ENCODE results near the gene EGFR.

The EGFR gene

DNA sequence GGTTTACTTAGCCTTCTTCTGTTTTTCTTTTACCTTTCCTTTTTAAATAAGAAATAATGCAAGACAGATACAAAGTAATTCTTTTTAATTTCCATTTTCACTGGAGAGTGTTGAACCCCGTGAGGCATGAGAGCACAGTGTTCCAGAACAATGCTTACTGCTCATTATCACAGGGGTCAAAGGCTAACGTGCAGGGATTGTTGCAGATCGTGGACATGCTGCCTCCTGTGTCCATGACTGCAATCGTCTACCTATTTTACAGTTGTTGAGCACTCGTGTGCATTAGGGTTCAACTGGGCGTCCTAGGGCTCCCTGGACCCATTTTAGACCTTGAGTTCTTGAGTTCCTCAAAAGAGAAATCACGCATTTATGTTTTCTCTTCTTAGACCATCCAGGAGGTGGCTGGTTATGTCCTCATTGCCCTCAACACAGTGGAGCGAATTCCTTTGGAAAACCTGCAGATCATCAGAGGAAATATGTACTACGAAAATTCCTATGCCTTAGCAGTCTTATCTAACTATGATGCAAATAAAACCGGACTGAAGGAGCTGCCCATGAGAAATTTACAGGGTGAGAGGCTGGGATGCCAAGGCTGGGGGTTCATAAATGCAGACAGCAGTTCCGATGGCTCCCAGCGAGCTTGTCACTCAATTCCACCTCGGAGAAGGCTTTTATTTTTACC lies 124.2 kb downstream of the EGFR start:
- no peak for DNase-seq (ENCODE audit: extremely low read depth in 1 of 2, low read depth in 1 of 2)

DNA sequence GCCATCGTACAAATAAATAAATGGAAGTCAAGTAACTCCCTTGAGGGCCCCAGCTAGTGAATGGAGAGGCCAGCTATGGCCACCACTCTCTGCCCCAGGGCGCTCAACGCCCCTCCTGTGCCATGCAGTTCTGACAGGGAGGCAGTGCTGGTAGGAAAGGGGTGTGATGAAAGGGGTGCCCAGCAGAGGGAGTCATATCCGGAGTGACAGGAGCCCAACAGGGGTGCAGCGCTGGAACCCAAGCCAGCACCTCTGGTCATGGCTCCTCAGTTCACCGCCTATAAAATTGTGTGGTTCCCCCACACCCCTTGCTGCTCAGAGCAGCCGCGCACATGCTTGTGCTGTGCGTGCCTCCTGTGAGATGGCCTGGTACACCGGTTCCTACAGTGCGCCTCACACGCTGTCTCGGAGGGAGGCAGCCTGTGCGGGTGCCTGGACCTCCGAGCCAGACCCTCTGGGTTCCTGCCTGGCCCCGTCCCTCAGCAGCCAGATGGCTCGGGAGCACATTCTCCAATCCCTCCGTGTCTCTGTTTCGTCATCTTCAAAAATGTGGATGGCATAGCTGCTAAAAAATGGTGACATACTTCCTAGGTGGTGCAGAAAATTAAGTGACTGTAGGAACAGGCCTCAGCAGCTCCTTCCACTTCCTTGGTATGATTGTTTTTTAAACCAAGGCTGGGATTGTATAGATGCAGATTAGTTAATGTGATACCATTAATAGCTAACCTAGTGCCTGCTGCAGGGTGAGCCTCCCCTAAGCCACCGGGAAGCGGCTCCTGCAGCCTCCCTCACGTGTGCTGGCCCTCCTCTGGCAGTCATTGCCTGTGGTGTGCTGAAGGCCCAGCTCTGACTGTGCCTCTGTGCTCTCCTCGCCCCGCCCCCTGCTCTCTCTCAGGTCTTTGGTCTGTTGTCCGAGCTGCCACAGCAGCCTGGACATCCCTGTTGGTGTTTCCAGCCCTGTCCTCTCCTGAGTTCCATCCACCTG lies 125.8 kb downstream of the EGFR start:
- DNase-seq (ENCODE audit: extremely low read depth in 1 of 2, low read depth in 1 of 2) = no peak

DNA sequence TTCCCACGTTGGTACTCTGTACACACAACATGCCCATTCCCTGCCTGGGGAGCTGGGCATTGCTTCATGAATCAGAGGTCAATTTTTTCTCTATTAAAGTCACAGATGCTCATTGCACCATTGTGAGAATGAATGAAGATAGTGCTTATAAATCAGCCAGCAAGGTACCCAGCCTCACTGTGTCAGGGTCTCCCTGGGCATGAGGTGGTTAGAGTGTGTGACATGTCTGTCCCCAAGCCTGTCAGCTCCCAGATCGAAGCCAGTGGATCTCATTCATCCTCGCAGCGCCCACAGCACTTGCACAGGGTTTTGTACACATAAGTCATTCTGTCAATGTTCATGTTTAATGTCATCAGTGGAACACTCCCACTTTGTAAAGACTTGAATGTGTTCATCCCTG lies 126.8 kb downstream of the EGFR start:
- DNase-seq (ENCODE audit: extremely low read depth in 1 of 2, low read depth in 1 of 2) = no peak

- no peak for DNase-seq (ENCODE audit: extremely low read depth in 1 of 2, low read depth in 1 of 2)
Observed at GRCh38 chr7:55147101-55147500, 128.3 kb downstream of the EGFR start.

GRCh38 chr7:55147736-55148135 lies 128.9 kb downstream of the EGFR start:
- DNase-seq (ENCODE audit: extremely low read depth in 1 of 2, low read depth in 1 of 2) = no peak

DNA sequence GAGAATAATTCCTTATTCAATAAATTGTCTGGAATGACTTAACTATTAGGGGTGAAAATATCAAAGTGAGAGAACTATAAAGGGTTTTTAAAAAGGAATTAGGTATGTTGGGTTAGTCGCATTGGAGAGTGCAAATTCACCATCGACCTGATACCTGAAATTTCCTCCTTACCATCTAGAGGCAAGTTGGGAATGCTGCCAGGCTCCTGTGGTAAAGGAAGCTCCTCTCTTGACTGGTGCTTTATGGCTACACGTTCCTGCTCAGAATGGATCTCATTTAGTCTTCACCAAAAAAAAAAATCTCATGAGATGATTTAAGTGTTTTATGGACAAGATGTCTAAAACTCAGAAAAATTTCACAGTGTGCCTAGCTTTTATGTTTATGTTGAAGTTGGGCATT lies 129.8 kb downstream of the EGFR start:
- no peak for DNase-seq (ENCODE audit: extremely low read depth in 1 of 2, low read depth in 1 of 2)

DNA sequence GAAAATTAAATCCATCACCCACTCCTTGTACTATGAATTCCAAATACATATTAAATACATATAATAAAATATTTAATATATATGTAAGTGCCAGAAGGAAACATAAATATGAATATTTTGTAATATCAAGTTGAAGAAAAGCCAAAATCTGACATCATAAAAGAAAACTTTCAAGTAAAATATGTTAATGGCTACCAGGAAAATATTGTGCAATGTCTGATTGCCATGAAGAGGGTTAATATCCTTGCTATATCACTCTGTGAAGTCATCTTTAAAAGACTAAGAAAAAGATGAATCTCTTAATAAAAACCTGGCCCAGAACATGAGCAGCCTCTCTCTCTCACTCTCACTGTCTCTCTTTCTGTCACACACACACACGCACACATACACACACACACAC lies 130.2 kb downstream of the EGFR start:
- DNase-seq (ENCODE audit: extremely low read depth in 1 of 2, low read depth in 1 of 2) = no peak

DNA sequence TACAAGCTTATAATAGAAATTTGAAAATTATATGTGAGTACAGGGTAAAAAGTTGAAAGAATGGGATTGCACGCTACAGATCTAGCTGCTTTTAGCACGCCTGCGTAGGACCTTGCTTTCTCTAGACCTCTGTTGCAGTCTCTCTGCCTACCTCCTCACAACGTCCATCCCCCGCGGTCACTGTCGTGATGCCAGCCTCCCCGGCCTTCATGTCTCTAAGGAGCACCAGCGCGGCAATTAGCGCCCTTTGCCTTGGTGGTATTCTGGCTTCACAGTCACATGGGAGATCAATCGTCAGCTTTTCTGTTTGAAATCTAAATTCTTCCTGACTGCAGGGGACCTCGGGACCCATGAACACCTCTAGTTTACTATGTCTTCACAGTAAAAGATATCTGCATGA lies 131.3 kb downstream of the EGFR start:
- DNase-seq (ENCODE audit: extremely low read depth in 1 of 2, low read depth in 1 of 2) = no peak

DNA sequence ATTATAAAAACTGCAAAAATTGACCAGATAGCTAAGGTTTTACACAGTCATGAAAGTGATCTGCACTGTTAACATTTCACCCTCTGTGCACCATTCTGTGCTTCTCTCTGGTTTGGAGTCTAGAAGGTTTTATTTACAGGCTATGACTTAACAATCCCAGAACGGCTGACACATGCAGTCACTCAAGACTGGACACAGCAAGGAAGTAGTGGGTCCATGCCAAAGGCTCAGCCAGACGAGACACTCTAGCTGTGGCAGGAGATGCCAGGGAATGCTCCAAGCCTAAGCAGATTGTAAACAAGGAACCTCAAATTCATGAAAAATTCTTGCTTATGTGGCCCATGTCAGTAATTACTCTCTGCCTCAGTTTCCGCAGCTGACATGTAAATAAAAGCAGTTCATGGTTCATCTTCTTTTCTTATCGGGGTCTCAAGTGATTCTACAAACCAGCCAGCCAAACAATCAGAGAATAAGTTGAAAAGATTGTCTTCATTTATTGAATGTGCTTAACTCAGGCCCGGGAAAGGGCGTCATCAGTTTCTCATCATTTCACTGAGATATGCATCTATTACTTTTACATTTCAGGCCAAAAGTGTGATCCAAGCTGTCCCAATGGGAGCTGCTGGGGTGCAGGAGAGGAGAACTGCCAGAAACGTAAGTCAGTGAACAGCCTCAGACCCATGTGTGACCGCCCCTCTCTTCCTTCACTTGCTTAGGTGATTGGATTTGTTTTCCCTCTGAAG lies 132.1 kb downstream of the EGFR start:
- DNase-seq (ENCODE audit: extremely low read depth in 1 of 2, low read depth in 1 of 2) = no peak

GRCh38 chr7:55152516-55152915 lies 133.7 kb downstream of the EGFR start:
- DNase-seq (ENCODE audit: extremely low read depth in 1 of 2, low read depth in 1 of 2) = no peak

- no peak for DNase-seq (ENCODE audit: extremely low read depth in 1 of 2, low read depth in 1 of 2)
Observed at GRCh38 chr7:55154096-55154495, 135.3 kb downstream of the EGFR start.

- no peak for DNase-seq (ENCODE audit: extremely low read depth in 1 of 2, low read depth in 1 of 2)
Observed at GRCh38 chr7:55155351-55156117, 136.7 kb downstream of the EGFR start.

DNA sequence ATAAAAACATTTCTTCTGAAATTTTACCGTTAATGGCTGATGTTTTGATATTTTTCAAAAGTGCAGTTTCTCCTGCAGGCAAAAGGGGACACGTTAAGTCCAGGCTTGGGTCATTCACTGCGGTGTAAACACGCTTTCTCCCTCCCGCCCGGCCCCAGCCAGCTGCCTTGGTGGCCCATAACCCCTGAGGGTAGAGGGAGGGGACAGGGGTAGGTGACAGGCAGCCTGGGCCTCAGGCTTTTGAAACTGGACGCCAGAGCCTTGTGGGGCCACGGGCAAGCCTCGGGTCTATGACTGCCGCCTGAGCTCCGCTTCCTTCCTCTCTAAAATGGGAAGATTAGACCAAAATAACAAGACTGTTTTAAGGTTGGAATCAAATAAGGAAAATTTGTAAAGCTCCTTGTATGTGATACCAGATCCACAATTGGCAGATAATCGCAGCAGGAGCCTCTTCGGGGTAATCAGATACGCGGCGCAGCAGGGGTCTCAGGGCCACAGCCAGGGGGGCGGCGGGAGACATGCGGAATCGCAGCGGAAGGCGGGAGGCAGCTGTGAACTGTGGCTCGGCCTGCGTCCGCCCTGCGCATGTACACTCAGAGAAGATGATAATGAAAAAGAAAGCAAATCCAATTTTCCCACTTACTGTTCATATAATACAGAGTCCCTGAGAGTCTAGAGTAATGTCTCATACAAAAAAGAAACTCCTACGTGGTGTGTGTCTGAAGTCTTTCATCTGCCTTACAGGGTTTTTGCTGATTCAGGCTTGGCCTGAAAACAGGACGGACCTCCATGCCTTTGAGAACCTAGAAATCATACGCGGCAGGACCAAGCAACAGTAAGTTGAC lies 138.3 kb downstream of the EGFR start:
- DNase-seq (ENCODE audit: extremely low read depth in 1 of 2, low read depth in 1 of 2) = no peak

DNA sequence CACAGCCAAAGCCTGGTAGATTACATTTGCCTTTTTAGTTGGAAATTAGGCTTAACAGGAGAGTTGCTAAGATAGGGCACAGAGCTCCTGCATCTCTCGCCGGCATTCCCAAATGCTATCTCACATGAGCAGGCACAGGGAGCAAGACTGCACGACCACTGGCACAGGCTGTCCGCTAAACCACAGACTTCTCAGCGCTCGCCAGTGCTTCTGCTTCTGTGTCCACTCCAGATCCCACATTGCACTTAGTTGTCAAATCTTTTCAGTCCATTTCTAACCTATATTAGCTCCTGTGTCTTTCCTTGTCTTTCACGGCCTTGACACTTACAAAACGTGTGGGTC lies 138.9 kb downstream of the EGFR start:
- DNase-seq (ENCODE audit: extremely low read depth in 1 of 2, low read depth in 1 of 2) = no peak

GRCh38 chr7:55158541-55159382 lies 139.9 kb downstream of the EGFR start:
- DNase-seq (ENCODE audit: extremely low read depth in 1 of 2, low read depth in 1 of 2) = no peak

DNA sequence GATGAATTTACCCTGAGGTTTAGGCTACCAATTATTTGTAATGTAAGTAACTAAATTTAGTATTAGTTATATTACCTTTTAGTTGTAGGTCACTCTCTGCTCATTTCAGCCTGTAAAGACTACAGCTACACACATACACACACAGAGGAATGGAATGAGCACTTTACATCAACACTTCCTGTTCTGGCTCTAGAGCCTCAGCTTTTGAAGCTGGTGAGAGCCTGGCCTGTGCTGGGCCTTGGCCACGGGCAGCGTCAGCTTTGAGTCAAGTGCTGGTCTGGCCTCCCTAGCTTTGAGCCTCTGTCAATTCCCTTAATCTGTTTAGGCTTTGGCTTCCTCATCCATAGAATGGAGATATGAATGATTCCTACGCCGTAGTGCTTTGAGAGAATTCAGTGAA lies 141.7 kb downstream of the EGFR start:
- no peak for DNase-seq (ENCODE audit: extremely low read depth in 1 of 2, low read depth in 1 of 2)

- no peak for DNase-seq (ENCODE audit: extremely low read depth in 1 of 2, low read depth in 1 of 2)
Observed at GRCh38 chr7:55161154-55161687, 142.4 kb downstream of the EGFR start.

GRCh38 chr7:55162476-55162875 lies 143.7 kb downstream of the EGFR start:
- no peak for DNase-seq (ENCODE audit: extremely low read depth in 1 of 2, low read depth in 1 of 2)

DNA sequence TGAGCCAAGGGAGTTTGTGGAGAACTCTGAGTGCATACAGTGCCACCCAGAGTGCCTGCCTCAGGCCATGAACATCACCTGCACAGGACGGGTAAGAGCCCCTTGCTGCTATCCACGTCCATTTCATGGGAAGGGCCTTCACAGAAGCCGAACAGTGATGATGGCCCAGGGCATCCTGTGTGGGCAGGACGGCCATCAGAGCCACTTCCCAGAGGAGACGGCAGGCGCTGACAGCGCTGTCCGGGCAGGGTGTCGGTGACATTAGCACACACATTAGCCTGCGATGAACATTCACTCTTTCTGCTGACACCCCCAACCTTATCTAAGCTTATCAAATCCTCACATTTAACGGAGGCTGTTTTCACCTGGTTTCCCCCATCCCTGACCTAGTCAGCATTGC lies 144.9 kb downstream of the EGFR start:
- DNase-seq (ENCODE audit: extremely low read depth in 1 of 2, low read depth in 1 of 2) = no peak

Measured in stimulated activated CD8-positive, alpha-beta memory T cell treated with anti-CD3 and anti-CD28 coated beads, Interleukin-7, amount 100 ng/mL, for 48 hours (primary cell).